Measurements from ENCODE around the gene C5orf46. TPM values are rescaled to one million over a fixed set of nuclear protein-coding genes. Genes with fewer than 3 reads are reported as not detected.

The C5orf46 gene
- total and polyA plus RNA-seq, 8 donors = not detected

- no peak overlapping the region for H3K4me3 ChIP-seq
- H3K9me3 ChIP-seq = no peaks in the 10 kb centered on the region
- intact Hi-C loops (cut with DNase I; ENCODE audit: low total_unique reads) = no loop called here
- no peaks in the 10 kb centered on the region for H3K27me3 ChIP-seq
- H3K36me3 ChIP-seq = no peaks in the 10 kb centered on the region
- H3K27ac ChIP-seq = no peak overlapping the region
- peaks cover 0 to 10% (median 8%) of the 10 kb centered on the region in 4 donors for H3K4me1 ChIP-seq
- WGBS, 5 donors = 74 to 88% (median 80%) methylated on average over 3 of the region's 3 CpGs
- TF ChIP-seq POLR2AphosphoS5 (IDR thresholded peaks at IDR 0.05) = no peak
- no peak for TF ChIP-seq POLR2A (IDR thresholded peaks at IDR 0.05)
- no peak for TF ChIP-seq EP300 (IDR thresholded peaks at IDR 0.05)
- TF ChIP-seq CTCF (IDR thresholded peaks at IDR 0.05) = no peak
- DNase-seq = no peak
Observed at GRCh38 chr5:147913786-147914185, 7.4 kb upstream of the C5orf46 start.

GRCh38 chr5:147912011-147912410 lies 5.7 kb upstream of the C5orf46 start:
- TF ChIP-seq CTCF (IDR thresholded peaks at IDR 0.05) (no peak), POLR2A (IDR thresholded peaks at IDR 0.05) (no peak), EP300 (IDR thresholded peaks at IDR 0.05) (no peak), POLR2AphosphoS5 (IDR thresholded peaks at IDR 0.05) (no peak)
- Histone ChIP-seq H3K9me3 (no peaks in the 10 kb centered on the region), H3K27ac (peak overlapping the region in 3 of 5 donors; percentile 12 to 35 (median 29)), H3K4me3 (no peak overlapping the region), H3K27me3 (no peaks in the 10 kb centered on the region), H3K36me3 (no peaks in the 10 kb centered on the region), H3K4me1 (peaks cover 0 to 10% (median 8%) of the 10 kb centered on the region in 4 donors)
- 49 to 79% (median 55%) methylated on average over 1 of the region's 1 CpG for WGBS, 5 donors
- DNase-seq = no peak
- intact Hi-C loops (cut with DNase I; ENCODE audit: low total_unique reads) = no loop called here

- WGBS, 5 donors = 23 to 54% (median 39%) methylated on average over 6 of the region's 6 CpGs
- DNase-seq = peak in 1 of 2 donors; percentile 91
- Histone ChIP-seq H3K4me1 (peaks cover 0 to 10% (median 8%) of the 10 kb centered on the region in 4 donors), H3K4me3 (no peak overlapping the region), H3K9me3 (no peaks in the 10 kb centered on the region), H3K27me3 (no peaks in the 10 kb centered on the region), H3K27ac (peak overlapping the region in 1 of 5 donors; percentile 29), H3K36me3 (no peaks in the 10 kb centered on the region)
- intact Hi-C loops (cut with DNase I; ENCODE audit: low total_unique reads) = no loop called here
- TF ChIP-seq EP300 (IDR thresholded peaks at IDR 0.05) (no peak), POLR2AphosphoS5 (IDR thresholded peaks at IDR 0.05) (peak in 2 of 3 donors; percentile 57 to 81)
Observed at GRCh38 chr5:147911427-147911826, 5.1 kb upstream of the C5orf46 start.

GRCh38 chr5:147904110-147904509 lies 2.2 kb downstream of the C5orf46 start:
- no peaks in the 10 kb centered on the region for H3K9me3 ChIP-seq
- no peaks in the 10 kb centered on the region for H3K36me3 ChIP-seq
- WGBS, 5 donors = 73 to 91% (median 83%) methylated on average over 4 of the region's 4 CpGs
- no peak overlapping the region for H3K4me3 ChIP-seq
- H3K27ac ChIP-seq = no peak overlapping the region
- peaks cover 4 to 8% (median 5%) of the 10 kb centered on the region in 4 donors for H3K4me1 ChIP-seq
- intact Hi-C loops (cut with DNase I; ENCODE audit: low total_unique reads) = no loop called here
- no peak for TF ChIP-seq POLR2A (IDR thresholded peaks at IDR 0.05)
- no peak for TF ChIP-seq CTCF (IDR thresholded peaks at IDR 0.05)
- TF ChIP-seq POLR2AphosphoS5 (IDR thresholded peaks at IDR 0.05) = no peak
- peak in 1 of 2 donors; percentile 33 for DNase-seq
- H3K27me3 ChIP-seq = no peaks in the 10 kb centered on the region

GRCh38 chr5:147902609-147903115 lies 3.7 kb downstream of the C5orf46 start:
- no peaks in the 10 kb centered on the region for H3K36me3 ChIP-seq
- intact Hi-C loops (cut with DNase I; ENCODE audit: low total_unique reads) = no loop called here
- no peak for DNase-seq
- H3K4me1 ChIP-seq = peaks cover 5 to 11% (median 8%) of the 10 kb centered on the region in 4 donors
- H3K27ac ChIP-seq = no peak overlapping the region
- H3K9me3 ChIP-seq = no peaks in the 10 kb centered on the region
- H3K4me3 ChIP-seq = no peak overlapping the region
- TF ChIP-seq EP300 (IDR thresholded peaks at IDR 0.05) (no peak), POLR2AphosphoS5 (IDR thresholded peaks at IDR 0.05) (no peak), CTCF (IDR thresholded peaks at IDR 0.05) (no peak), POLR2A (IDR thresholded peaks at IDR 0.05) (no peak)
- no peaks in the 10 kb centered on the region for H3K27me3 ChIP-seq
